Activated CD8-positive, alpha-beta T cell treated with anti-CD3 and anti-CD28 coated beads, Interleukin-2, amount 10 ng/mL, durations not matched to agents 7 days and 5 days (primary cell): ENCODE measurements around the gene RXRA. TPM values are rescaled to one million over a fixed set of nuclear protein-coding genes. Genes with fewer than 3 reads are reported as not detected.

Experiments
- ATAC-seq: fragments of 150-1000 bp; cut with Tn5 transposase; one replicate; pipeline ENCODE4 v1.10.0; 2021; ENCODE audit warnings: moderate library complexity
- CTCF ChIA-PET: fragments of 350-600 bp; sonication (Branson Sonifier 250); formaldehyde crosslinking; loops from one replicate; lab custom pipeline; 2021; ENCODE audit warnings: antibody characterized with exemption; lab: Charles Lee
- POLR2A ChIA-PET: fragments of 350-600 bp; sonication (Branson Sonifier 250); formaldehyde crosslinking; loops from one replicate; lab custom pipeline; 2021; ENCODE audit warnings: antibody characterized with exemption; lab: Charles Lee
- DNase-seq: peaks from one replicate; pipeline ENCODE4 v3.0.0-alpha.2; 2020
- H3K27ac Mint-ChIP-seq: one replicate; pipeline ENCODE4 v1.8.0; 2021; ENCODE audit warnings: mild to moderate bottlenecking, mixed read lengths
- H3K27me3 Mint-ChIP-seq: one replicate; pipeline ENCODE4 v1.8.0; 2021; ENCODE audit warnings: low read depth, mixed read lengths
- H3K36me3 Mint-ChIP-seq: one replicate; pipeline ENCODE4 v1.8.0; 2021; ENCODE audit warnings: low read depth, mixed read lengths
- H3K4me1 Mint-ChIP-seq: one replicate; pipeline ENCODE4 v1.8.0; 2021; ENCODE audit warnings: low read depth, mixed read lengths
- H3K4me3 Mint-ChIP-seq: one replicate; pipeline ENCODE4 v1.8.0; 2021; ENCODE audit warnings: mild to moderate bottlenecking, mixed read lengths
- H3K9me3 Mint-ChIP-seq: one replicate; pipeline ENCODE4 v1.8.0; 2022; ENCODE audit warnings: mixed read lengths; ENCODE audit not compliant: insufficient read depth
- total RNA-seq, 2 experiments: library from RNA; stranded (reverse); gene quantifications; one replicate each; pipeline ENCODE4 v1.2.3, GENCODE V29; 2021

Gene RXRA
- total RNA-seq, 2 experiments from 2014 or later = 3.8 to 4.2 TPM

DNA sequence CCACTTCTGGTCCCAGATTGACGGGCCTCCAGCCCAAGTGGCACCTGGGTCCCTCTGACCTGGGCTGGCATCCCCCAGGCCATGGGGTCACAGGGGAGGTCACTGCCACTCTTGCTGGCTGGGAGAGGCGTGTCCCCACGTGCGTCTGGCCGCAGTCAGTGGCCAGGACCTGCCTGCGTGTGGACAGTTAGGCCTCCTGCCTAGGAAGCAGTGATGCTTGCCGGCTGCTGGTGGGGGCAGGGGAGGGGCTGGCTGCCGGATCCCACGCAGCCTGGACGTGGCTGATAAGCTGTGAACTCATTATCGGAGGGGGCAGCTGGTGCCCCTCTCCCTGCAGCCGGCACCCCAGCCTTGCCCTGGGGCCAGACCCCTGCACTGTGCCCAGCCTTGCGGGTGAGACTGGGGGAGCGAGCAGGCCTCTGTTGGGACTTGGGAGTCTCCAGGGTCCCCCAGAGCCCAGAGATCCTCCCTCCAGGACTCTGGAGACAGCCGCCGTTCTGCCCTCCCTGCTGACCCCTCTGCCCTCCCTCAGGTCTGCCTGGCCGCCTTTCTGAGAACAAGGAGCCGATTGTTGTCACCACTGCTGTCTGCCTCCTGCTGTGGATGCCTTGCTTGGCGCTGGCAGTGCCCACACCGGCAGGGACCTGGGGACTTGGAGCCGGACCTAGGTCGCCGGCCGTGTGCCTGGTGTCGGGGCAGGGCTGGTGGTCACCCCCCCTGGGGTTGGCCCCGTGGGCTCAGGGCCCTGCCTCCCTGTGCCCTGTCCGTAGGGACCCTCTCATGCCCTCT, 12.3 kb downstream of the RXRA start:
- no peak overlapping the region for H3K4me3 Mint-ChIP-seq
- H3K27ac Mint-ChIP-seq = no peak overlapping the region
- ChIA-PET CTCF (no interaction called here), POLR2A (no interaction called here)
- H3K9me3 Mint-ChIP-seq = no peaks in the 10 kb centered on the region
- DNase-seq (no peak), ATAC-seq (no peak)
- H3K36me3 Mint-ChIP-seq = no peaks in the 10 kb centered on the region
- no peaks in the 10 kb centered on the region for H3K4me1 Mint-ChIP-seq
- no peaks in the 10 kb centered on the region for H3K27me3 Mint-ChIP-seq

DNA sequence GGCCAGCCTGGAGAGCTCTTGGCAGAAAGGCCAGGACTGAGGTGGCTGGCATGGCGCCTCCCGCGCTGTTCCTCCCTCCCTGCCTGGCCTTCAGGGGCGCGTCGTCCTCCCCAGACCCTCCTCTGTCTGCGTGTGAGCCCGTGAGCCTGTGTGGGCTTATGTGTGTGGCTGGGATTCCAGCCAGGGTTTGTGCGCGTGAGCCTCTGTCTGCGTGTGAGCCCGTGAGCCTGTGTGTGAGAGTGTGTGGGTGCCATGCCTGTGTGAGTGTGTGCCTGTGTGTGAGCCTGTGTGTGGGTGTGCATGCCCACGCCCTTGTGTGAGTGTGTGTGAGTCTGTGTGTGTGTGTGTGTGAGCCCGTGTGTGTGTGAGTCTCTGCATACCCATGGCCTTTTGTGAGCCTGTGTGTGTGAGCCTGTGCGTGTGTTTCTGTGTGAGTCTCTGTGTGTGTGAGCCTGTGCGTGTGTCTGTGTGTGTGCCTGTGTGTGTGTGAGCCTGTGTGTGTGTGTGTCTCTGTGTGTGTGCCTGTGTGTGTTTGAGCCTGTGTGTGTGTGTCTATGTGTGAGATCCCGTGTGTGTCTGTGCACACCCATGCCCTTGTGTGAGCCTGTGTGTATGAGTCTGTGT, 13.0 kb downstream of the RXRA start:
- Mint-ChIP-seq H3K36me3 (no peaks in the 10 kb centered on the region), H3K27me3 (no peaks in the 10 kb centered on the region), H3K4me1 (peaks cover 5% of the 10 kb centered on the region), H3K4me3 (no peak overlapping the region), H3K27ac (no peak overlapping the region), H3K9me3 (no peaks in the 10 kb centered on the region)
- DNase-seq (no peak), ATAC-seq (no peak)
- POLR2A ChIA-PET = no interaction called here
- CTCF ChIA-PET = no interaction called here

DNA sequence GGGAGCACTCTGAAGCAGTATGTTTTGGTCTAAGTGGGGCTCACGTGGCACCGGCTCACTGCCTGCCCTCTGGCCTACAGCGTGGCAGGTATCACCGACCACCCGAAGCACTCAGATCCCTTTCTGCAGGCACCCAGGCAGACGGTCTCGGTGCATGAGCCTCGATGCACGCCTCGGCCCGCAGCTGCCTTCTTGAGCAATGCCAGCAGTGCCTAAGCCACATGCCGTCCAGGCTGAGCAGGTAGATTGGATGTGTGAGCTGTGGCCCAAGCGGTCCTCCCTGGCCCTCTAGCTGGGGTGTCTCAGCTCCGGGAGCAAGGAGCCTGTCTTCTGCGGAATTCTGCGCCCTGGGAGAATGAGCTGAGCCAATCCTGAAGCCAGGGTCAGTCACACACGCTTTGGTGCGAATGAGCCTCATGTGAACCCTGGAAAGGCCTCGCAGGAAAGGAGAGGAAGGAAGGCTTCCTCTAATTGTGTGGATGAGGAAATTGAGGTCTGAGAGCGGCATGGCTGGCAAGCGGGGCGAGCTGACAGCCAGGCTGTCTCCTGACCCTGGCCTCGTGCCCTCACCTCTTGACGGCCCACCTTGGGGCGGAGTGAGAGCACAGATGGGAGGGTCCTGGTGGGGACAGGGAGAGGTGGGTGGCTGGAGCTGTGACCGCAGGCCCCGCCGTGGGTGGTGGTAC, 14.4 kb downstream of the RXRA start:
- H3K4me3 Mint-ChIP-seq = no peak overlapping the region
- DNase-seq = no peak
- H3K9me3 Mint-ChIP-seq = no peaks in the 10 kb centered on the region
- no peaks in the 10 kb centered on the region for H3K27me3 Mint-ChIP-seq
- H3K27ac Mint-ChIP-seq = no peak overlapping the region
- peaks cover 12% of the 10 kb centered on the region for H3K4me1 Mint-ChIP-seq
- ATAC-seq = no peak
- no peaks in the 10 kb centered on the region for H3K36me3 Mint-ChIP-seq
- POLR2A ChIA-PET = no interaction called here
- CTCF ChIA-PET = no interaction called here

DNA sequence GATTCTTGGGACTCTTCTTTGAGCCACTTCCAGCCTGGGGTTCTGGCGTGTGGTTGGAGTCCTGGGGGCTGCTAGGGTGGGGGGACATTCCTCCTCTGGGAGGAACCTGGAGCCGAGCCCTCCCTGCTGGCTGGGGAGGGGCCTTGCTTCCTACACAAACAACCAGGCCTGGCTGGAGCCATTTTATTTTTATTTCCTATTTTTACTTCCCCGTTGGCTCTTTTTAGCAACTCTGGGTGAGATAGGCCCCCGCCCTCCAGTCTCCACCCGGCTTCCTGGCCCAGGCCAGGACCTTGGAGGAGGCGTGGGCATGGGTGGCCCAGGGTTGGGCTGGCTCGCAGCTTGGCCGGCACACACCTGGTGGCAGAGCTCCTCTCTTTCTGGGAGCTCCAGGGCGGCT, 15.1 kb downstream of the RXRA start:
- Mint-ChIP-seq H3K36me3 (no peaks in the 10 kb centered on the region), H3K4me3 (no peak overlapping the region), H3K9me3 (no peaks in the 10 kb centered on the region), H3K27ac (no peak overlapping the region), H3K4me1 (peaks cover 12% of the 10 kb centered on the region), H3K27me3 (no peaks in the 10 kb centered on the region)
- ChIA-PET CTCF (no interaction called here), POLR2A (no interaction called here)
- DNase-seq = no peak
- ATAC-seq = no peak

DNA sequence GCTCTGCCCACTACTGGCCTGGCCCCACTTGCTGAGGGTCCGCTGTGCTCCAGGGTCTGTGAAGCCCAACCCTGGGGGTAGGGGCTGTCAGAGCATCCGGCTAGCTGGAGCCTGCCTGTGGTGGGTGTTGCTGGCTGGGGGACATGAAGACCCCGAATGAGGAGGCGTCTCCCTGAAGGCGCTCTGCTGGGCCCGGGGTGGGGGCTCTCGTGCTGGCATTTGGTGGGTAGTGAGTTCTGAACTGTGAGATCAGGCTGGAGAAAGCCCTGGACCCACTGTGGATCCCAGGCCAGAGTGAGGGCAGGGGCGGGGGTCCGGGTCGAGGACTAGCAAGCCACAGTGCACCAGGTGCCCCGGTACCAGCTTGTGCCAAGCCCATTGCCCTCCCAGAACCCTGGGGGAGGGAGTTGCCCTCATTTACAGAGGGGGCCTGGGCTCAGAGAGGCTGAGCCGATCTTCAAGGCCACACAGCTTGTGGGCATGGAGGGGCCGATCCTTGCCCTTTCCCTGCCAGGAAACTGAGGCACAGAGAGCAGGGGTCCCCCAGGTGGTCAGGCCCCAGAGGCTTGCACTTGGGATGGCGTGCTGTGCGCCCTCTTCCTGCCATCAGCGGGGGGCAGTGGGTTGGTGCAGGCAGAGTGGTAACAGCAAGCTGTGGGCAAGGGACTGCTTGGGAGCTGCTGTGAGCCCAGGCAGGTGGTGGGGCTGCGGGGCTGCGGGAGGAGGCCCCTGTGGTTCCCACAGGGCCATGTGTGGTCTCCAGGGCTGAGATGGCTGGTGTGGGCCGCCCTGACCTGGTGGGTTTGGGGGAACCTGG, 15.9 kb downstream of the RXRA start:
- Mint-ChIP-seq H3K4me1 (peaks cover 12% of the 10 kb centered on the region), H3K4me3 (no peak overlapping the region)

DNA sequence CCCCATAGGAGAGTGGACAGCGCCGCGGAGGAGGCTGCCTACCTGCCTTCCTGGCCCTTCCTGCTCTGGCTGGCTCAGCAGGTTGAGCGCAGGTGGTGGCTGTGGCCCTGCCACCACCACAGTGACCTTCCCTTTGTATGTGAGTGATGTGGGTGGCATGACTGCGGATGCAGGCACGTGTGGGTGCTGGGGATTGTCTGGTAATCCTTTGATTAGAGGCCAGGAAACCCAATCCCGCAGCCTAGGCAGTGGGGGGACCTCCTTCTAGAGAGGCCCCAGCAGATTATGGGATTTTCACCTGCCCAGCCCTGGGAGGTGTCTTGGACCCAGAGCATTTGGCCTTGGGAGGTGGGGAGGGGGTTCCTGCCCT, 16.5 kb downstream of the RXRA start:
- CTCF ChIA-PET = no interaction called here

More for the DNA sequence above, 15.9 kb downstream of the RXRA start:
- Mint-ChIP-seq H3K27ac (no peak overlapping the region), H3K36me3 (no peaks in the 10 kb centered on the region), H3K27me3 (no peaks in the 10 kb centered on the region), H3K9me3 (no peaks in the 10 kb centered on the region)
- CTCF ChIA-PET = no interaction called here
- DNase-seq = no peak
- POLR2A ChIA-PET = no interaction called here
- ATAC-seq = no peak

DNA sequence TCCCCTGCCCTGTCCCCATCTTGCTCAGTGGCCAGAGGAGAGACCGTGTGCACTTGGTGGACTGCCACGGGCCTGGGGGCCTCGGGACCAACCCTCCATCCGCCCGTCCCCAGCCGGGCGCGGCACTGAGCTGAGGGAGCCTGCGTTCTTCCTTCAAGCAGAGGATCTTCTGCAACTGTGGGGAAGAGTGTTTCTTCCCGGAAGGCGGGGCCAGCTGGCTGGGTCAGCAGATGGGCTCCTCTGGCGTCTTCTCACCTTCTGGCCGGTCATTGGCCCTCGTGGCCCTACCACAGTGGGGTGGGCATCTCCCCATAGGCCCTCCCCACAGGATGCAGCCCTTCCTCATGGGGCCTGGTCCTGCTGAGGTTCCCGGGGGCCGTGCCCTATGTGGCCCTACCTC, 17.4 kb downstream of the RXRA start:
- Mint-ChIP-seq H3K9me3 (no peaks in the 10 kb centered on the region), H3K27ac (no peak overlapping the region), H3K36me3 (no peaks in the 10 kb centered on the region), H3K4me3 (no peak overlapping the region), H3K27me3 (no peaks in the 10 kb centered on the region), H3K4me1 (peaks cover 12% of the 10 kb centered on the region)
- DNase-seq (no peak), ATAC-seq (no peak)
- POLR2A ChIA-PET = interaction anchor here (1.0 kb wide), 1 partner anchor 42 kb away, joined by 3 read pairs; no protein-coding TSS in a partner anchor
- CTCF ChIA-PET = interaction anchor here (1.0 kb wide), 1 partner anchor 15 kb away, joined by 3 read pairs; no protein-coding TSS in a partner anchor

More for the DNA sequence above, 16.5 kb downstream of the RXRA start:
- no peak overlapping the region for H3K27ac Mint-ChIP-seq
- H3K36me3 Mint-ChIP-seq = no peaks in the 10 kb centered on the region
- no peak for ATAC-seq
- no peaks in the 10 kb centered on the region for H3K27me3 Mint-ChIP-seq
- POLR2A ChIA-PET = no interaction called here
- H3K4me3 Mint-ChIP-seq = no peak overlapping the region
- DNase-seq = no peak
- H3K9me3 Mint-ChIP-seq = no peaks in the 10 kb centered on the region
- H3K4me1 Mint-ChIP-seq = peaks cover 12% of the 10 kb centered on the region

DNA sequence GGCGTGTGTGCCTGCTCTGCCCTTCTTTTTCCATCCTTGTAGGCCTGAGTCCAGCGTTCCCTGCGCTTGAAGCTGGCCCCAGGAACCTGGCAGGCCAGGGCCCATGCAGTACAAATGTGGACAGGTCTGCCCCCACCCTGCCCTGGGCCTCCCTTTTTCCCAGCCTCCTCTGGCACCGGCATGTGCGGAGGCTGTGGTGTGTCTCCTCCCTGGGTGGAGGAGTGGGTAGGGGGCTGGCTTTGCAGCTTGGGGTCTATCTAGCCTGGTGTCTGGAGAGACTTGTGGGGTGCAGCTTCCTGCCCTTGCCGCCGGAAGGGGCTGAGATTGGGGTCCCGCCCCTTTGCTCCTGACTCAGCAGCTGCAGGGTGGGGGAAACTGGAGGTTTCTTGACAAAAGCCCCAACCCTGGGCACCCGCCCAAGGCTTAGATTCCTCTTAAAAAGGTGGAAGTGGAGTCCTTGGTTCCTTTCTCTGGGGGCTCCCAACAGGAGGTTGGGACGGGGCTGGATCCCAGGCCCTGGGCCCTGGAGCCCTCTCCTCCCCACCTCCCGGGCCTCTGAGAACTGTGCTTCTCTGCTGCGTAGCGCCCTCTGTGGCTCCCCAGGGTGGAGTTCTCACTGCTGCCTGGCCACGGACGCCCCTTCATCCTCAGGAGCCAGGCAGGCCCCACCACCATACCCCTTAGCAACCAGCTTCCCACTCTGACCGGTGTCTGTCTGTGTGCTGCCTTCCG, 18.0 kb downstream of the RXRA start:
- Mint-ChIP-seq H3K36me3 (no peaks in the 10 kb centered on the region), H3K4me3 (no peak overlapping the region), H3K9me3 (no peaks in the 10 kb centered on the region), H3K27ac (peak overlapping the region; percentile 61), H3K4me1 (peaks cover 12% of the 10 kb centered on the region), H3K27me3 (no peaks in the 10 kb centered on the region)
- ATAC-seq = no peak
- ChIA-PET CTCF (interaction anchor here (1.0 kb wide), 1 partner anchor 15 kb away, joined by 3 read pairs; no protein-coding TSS in a partner anchor), POLR2A (interaction anchor here (1.0 kb wide), 1 partner anchor 42 kb away, joined by 3 read pairs; no protein-coding TSS in a partner anchor)
- peak; percentile 52 for DNase-seq

DNA sequence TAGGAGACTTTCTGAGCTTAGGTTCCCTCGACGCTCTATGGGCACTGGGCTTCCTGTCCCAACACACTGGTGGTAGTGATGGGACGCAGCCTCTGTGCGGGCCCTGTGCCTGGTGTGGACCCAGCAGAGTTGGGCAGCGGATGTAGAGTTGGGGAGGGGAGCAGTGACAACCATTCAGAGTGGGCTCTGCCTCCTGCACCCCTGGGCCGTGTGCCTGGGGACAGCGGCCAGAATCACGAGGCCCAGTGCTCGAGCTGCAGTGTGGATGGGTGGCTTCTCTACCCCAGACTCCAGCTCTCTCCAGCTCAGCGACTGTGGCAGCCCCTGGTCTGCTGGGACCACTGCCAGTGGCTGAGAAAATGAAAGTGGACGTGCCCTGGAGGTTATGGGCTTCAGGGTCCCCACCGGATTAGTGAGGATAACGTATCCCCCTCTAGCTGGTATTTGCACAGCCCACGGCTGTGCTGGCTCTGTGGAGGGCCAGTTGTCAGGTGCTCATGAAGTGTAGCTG, 18.6 kb downstream of the RXRA start:
- peaks cover 12% of the 10 kb centered on the region for H3K4me1 Mint-ChIP-seq
- CTCF ChIA-PET = interaction anchor here (1.0 kb wide), 1 partner anchor 16 kb away, joined by 3 read pairs; no protein-coding TSS in a partner anchor

DNA sequence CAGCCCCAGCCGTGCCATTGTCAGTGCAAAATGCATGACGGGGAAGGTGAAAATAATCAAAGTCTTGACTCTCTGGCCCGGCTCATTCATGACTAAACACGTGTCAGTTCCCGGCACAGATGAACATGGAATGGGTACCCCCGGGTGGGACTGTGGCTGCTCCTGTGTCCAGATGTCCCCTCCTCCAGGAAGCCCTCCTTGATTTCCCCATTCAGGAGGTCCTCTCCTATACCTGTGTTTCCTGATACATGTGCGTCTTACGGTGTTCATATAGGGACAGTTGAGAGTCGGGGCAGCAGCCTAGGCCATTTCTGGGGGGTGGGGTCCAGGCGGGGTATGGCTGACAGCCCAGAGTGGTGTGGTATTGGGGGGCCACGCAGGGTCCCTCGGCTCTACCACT, 19.5 kb downstream of the RXRA start:
- DNase-seq = no peak

More for the DNA sequence above, 18.6 kb downstream of the RXRA start:
- POLR2A ChIA-PET = interaction anchor here (0.6 kb wide), 1 partner anchor 651 kb away, joined by 3 read pairs; no protein-coding TSS in a partner anchor
- Mint-ChIP-seq H3K9me3 (no peaks in the 10 kb centered on the region), H3K27ac (peak overlapping the region; percentile 61), H3K36me3 (no peaks in the 10 kb centered on the region), H3K27me3 (no peaks in the 10 kb centered on the region), H3K4me3 (no peak overlapping the region)
- DNase-seq = no peak
- ATAC-seq = no peak

More for the DNA sequence above, 19.5 kb downstream of the RXRA start:
- Mint-ChIP-seq H3K4me3 (no peak overlapping the region), H3K27ac (no peak overlapping the region), H3K27me3 (no peaks in the 10 kb centered on the region), H3K36me3 (no peaks in the 10 kb centered on the region), H3K9me3 (no peaks in the 10 kb centered on the region), H3K4me1 (peaks cover 12% of the 10 kb centered on the region)
- ATAC-seq = no peak
- POLR2A ChIA-PET = interaction anchor here (0.6 kb wide), 1 partner anchor 652 kb away, joined by 3 read pairs; no protein-coding TSS in a partner anchor
- CTCF ChIA-PET = no interaction called here
